MM.1S (cell line): ENCODE measurements around the gene LRMDA.

Experiments
- DNase-seq: peaks from one replicate; pipeline ENCODE4 v3.0.0-alpha.2; 2015
- H2AFZ ChIP-seq: fragments of 300-600 bp; sonication (generic); 2 replicates; pipeline ENCODE4 v1.6.0; 2016; ENCODE audit warnings: antibody characterized with exemption, low read length
- H3F3A ChIP-seq: fragments of 300-600 bp; sonication (generic); 2 replicates; pipeline ENCODE4 v1.6.1; 2016; ENCODE audit warnings: mild to moderate bottlenecking, antibody characterized with exemption, low read length, moderate library complexity, mixed read lengths; ENCODE audit not compliant: insufficient read depth
- H3K27ac ChIP-seq: fragments of 300-600 bp; sonication (generic); 2 replicates; pipeline ENCODE4 v1.5.1; 2016; ENCODE audit warnings: mild to moderate bottlenecking, low read length
- H3K27me3 ChIP-seq: fragments of 300-600 bp; sonication (generic); replicated peaks from 2 replicates; pipeline ENCODE4 v1.6.0; 2016; ENCODE audit warnings: low read length; ENCODE audit not compliant: insufficient read depth
- H3K36me3 ChIP-seq: fragments of 300-600 bp; sonication (generic); replicated peaks from 2 replicates; pipeline ENCODE4 v1.6.1; 2016; ENCODE audit warnings: mild to moderate bottlenecking, low read length, mixed read lengths; ENCODE audit not compliant: insufficient read depth
- H3K4me1 ChIP-seq: fragments of 300-600 bp; sonication (generic); 2 replicates; pipeline ENCODE4 v1.6.1; 2016; ENCODE audit warnings: low read length, mixed read lengths
- H3K4me2 ChIP-seq: fragments of 300-600 bp; sonication (generic); 2 replicates; pipeline ENCODE4 v1.6.0; 2016; ENCODE audit warnings: low read depth, low read length
- H3K4me3 ChIP-seq: fragments of 300-600 bp; sonication (generic); 2 replicates; pipeline ENCODE4 v1.5.1; 2016; ENCODE audit warnings: low read length, mixed read lengths
- H3K79me2 ChIP-seq: fragments of 300-600 bp; sonication (generic); 2 replicates; pipeline ENCODE4 v1.6.1; 2016; ENCODE audit warnings: mixed run types, low read length, mixed read lengths
- H3K9ac ChIP-seq: fragments of 300-600 bp; sonication (generic); 2 replicates; pipeline ENCODE4 v1.6.1; 2016; ENCODE audit warnings: low read length, mixed read lengths
- H3K9me2 ChIP-seq: fragments of 300-600 bp; sonication (generic); replicated peaks from 2 replicates; pipeline ENCODE4 v1.6.1; 2016; ENCODE audit warnings: mild to moderate bottlenecking, low read length, mixed read lengths; ENCODE audit not compliant: insufficient read depth
- H3K9me3 ChIP-seq: fragments of 300-600 bp; sonication (generic); replicated peaks from 2 replicates; pipeline ENCODE4 v1.6.1; 2016; ENCODE audit warnings: mild to moderate bottlenecking, low read length, mixed read lengths; ENCODE audit not compliant: insufficient read depth
- H4K20me1 ChIP-seq: fragments of 300-600 bp; sonication (generic); 2 replicates; pipeline ENCODE4 v1.6.1; 2016; ENCODE audit warnings: mild to moderate bottlenecking, low read length, moderate library complexity, mixed read lengths; ENCODE audit not compliant: insufficient read depth
- CTCF ChIP-seq: fragments of 300-600 bp; sonication (generic); IDR thresholded peaks from 2 replicates; pipeline ENCODE4 v1.5.1; 2016; ENCODE audit warnings: antibody characterized with exemption, low read length, mixed read lengths
- EZH2 ChIP-seq: fragments of 300-600 bp; sonication (generic); optimal IDR thresholded peaks from 2 replicates; pipeline ENCODE3; 2017; ENCODE audit warnings: low read depth, mild to moderate bottlenecking, antibody characterized with exemption, low read length, mixed read lengths
- EZH2phosphoT487 ChIP-seq: fragments of 300-600 bp; sonication (generic); IDR thresholded peaks from 2 replicates; pipeline ENCODE4 v1.6.1; 2018; ENCODE audit warnings: antibody characterized with exemption, low read length

Gene LRMDA

GRCh38 chr10:75553550-75553949 lies 122.1 kb downstream of the LRMDA start:
- Histone ChIP-seq H2AFZ (no peak overlapping the region), H3F3A (no peaks in the 10 kb centered on the region), H3K27ac (no peak overlapping the region), H3K9me2 (no peaks in the 10 kb centered on the region), H4K20me1 (no peaks in the 10 kb centered on the region), H3K27me3 (no peaks in the 10 kb centered on the region), H3K4me1 (peaks cover under 1% of the 10 kb centered on the region; the same call in 1 of the 2 replicates), H3K4me3 (no peak overlapping the region), H3K79me2 (no peaks in the 10 kb centered on the region), H3K9ac (no peak overlapping the region), H3K9me3 (no peaks in the 10 kb centered on the region), H3K4me2 (no peak overlapping the region), H3K36me3 (no peaks in the 10 kb centered on the region)
- DNase-seq = no peak
- TF ChIP-seq EZH2 (no peak), CTCF (no peak), EZH2phosphoT487 (no peak)

- TF ChIP-seq EZH2 (no peak), CTCF (no peak), EZH2phosphoT487 (no peak)
- Histone ChIP-seq H3K27ac (no peak overlapping the region), H3K36me3 (no peaks in the 10 kb centered on the region), H3K9ac (no peak overlapping the region), H3K27me3 (no peaks in the 10 kb centered on the region), H3K9me2 (no peaks in the 10 kb centered on the region), H4K20me1 (no peaks in the 10 kb centered on the region), H3K79me2 (no peaks in the 10 kb centered on the region), H3K9me3 (no peaks in the 10 kb centered on the region), H2AFZ (no peak overlapping the region), H3F3A (no peaks in the 10 kb centered on the region), H3K4me1 (no peaks in the 10 kb centered on the region), H3K4me3 (no peak overlapping the region), H3K4me2 (no peak overlapping the region)
- DNase-seq = no peak
These were observed 123.9 kb downstream of the LRMDA start for GRCh38 chr10:75555323-75555722.

- Histone ChIP-seq H3K27me3 (no peaks in the 10 kb centered on the region), H3F3A (no peaks in the 10 kb centered on the region), H3K4me1 (no peaks in the 10 kb centered on the region), H3K36me3 (no peaks in the 10 kb centered on the region), H3K4me3 (no peak overlapping the region), H3K4me2 (no peak overlapping the region), H3K9me3 (no peaks in the 10 kb centered on the region), H3K9ac (no peak overlapping the region), H2AFZ (no peak overlapping the region), H3K27ac (no peak overlapping the region), H3K79me2 (no peaks in the 10 kb centered on the region), H4K20me1 (no peaks in the 10 kb centered on the region), H3K9me2 (no peaks in the 10 kb centered on the region)
- no peak for DNase-seq
- no peak for TF ChIP-seq CTCF
- TF ChIP-seq EZH2phosphoT487 = no peak
- TF ChIP-seq EZH2 = no peak
These were observed 124.9 kb downstream of the LRMDA start for GRCh38 chr10:75556320-75556719.
